Breast epithelium (tissue), 3 donors: ENCODE measurements around the gene C20orf144.

Experiments
- POLR2A ChIP-seq: fragments of 450-650 bp; IDR thresholded peaks from one replicate; pipeline ENCODE4 v1.6.1; 2016; ENCODE audit warnings: antibody characterized with exemption, mild to moderate bottlenecking, moderate library complexity
- POLR2AphosphoS5 ChIP-seq, 3 donors: sonication (generic); formaldehyde crosslinking; IDR thresholded peaks; one replicate each; pipeline ENCODE4 v1.6.1; 2017; ENCODE audit warnings: antibody characterized with exemption in 3 of 3
- TF ChIP-seq, protein P1 (sequence below), 3 donors: fragments of 450-650 bp; IDR thresholded peaks; one replicate each; pipeline ENCODE4 v1.5.1; 2016 to 2017; ENCODE audit warnings: antibody characterized with exemption in 3 of 3, mild to moderate bottlenecking in 3 of 3, moderate library complexity in 3 of 3

DNA sequence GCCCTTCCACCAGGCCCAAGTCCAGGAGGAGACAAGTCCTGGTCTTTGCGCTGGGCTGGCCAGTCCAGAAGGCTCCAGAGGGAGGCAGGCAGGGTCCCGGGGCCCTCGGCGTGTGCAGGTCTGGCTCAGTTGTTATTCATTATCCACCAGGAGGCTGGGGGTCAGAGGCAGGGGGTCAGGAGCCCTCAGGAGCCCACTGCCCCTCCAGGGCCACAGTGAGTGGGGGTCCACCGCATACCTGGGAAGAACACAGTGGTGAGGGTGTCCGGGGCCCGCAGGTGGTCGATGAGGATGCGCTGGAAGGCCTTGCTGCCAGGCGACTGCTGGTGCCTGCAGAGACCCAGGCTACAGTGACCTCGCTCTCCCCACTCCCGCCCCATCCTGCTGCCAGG lies 4.4 kb upstream of the C20orf144 start:
- TF ChIP-seq, protein P1, sequence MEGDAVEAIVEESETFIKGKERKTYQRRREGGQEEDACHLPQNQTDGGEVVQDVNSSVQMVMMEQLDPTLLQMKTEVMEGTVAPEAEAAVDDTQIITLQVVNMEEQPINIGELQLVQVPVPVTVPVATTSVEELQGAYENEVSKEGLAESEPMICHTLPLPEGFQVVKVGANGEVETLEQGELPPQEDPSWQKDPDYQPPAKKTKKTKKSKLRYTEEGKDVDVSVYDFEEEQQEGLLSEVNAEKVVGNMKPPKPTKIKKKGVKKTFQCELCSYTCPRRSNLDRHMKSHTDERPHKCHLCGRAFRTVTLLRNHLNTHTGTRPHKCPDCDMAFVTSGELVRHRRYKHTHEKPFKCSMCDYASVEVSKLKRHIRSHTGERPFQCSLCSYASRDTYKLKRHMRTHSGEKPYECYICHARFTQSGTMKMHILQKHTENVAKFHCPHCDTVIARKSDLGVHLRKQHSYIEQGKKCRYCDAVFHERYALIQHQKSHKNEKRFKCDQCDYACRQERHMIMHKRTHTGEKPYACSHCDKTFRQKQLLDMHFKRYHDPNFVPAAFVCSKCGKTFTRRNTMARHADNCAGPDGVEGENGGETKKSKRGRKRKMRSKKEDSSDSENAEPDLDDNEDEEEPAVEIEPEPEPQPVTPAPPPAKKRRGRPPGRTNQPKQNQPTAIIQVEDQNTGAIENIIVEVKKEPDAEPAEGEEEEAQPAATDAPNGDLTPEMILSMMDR (IDR thresholded peaks at IDR 0.05): no peak
- no peak for TF ChIP-seq POLR2A
- TF ChIP-seq POLR2AphosphoS5 (IDR thresholded peaks at IDR 0.05): no peak
